Posterior vena cava (tissue), 2 donors: ENCODE results near the gene GNAO1. TPM values are rescaled to one million over a fixed set of nuclear protein-coding genes. Genes with fewer than 3 reads are reported as not detected.

Experiments used
- DNase-seq: peaks from one replicate; pipeline ENCODE4 v3.0.0-alpha.2; 2020; ENCODE audit warnings: low spot score
- intact Hi-C, 2 donors: fragments of 100-400 bp; cut with DNase I; formaldehyde crosslinking; loops; one replicate each; pipeline versions ENCODE4 v1.14.1 to v1.14.2; 2022 to 2023
- total RNA-seq, 2 donors: library from RNA; stranded (reverse); fragmentation: NEBNext Ultra II Directional; extraction: Animal tissue kit (Norgen Biotek cat#: 25700); gene quantifications; one replicate each; pipeline ENCODE4 v1.2.1, GENCODE V29; 2021
- donor health status: DM: yes; HTN: yes; CAD: no.
- donor health status: DM: yes; HTN: yes; CAD: no.

GNAO1 gene
- total RNA-seq, 2 donors from 2014 or later: 21.4 to 39.1 TPM

- DNase-seq: no peak
- intact Hi-C loops: no loop called here
These were observed 69.3 kb downstream of the GNAO1 start for GRCh38 chr16:56260378-56261160.

DNA sequence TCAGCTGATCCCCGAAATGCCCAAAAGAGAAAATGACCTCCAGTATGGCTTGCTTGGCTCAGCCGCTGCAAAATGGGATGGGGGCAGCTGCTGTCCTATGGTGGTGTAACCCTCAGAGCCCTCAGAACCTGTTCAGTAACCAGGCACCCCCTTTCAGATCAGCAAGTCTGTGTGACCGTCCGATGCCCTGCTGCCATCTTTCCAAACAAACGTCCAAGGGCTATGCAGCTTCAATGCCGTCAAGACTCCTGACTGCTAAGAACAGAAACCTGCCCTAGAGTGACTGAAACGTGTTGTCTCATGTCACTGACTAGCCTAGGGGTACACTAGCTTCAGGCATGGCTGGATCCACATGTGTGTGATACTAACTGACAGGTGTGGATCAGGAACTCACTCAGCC is 70.4 kb downstream of the GNAO1 start:
- DNase-seq: no peak
- intact Hi-C loops: no loop called here

DNA sequence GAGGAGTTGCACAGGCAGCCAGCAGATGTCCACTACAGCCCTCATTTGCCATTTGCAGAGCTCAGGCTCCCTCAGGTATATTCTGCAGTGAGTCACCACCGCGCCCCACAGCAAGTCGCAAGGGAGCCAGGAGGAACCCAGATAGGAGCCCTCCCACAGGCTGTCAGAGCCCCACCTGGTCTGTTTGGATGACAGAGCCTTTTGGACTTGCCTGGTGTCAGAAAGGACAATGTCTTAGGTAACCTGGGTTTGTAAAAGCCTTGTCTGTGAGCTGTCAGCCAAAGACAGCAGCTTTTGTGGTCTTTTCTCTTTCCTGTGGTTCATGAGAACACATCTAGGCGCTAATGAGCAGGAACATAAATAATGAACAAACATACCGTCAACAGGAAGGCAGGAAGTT is 70.9 kb downstream of the GNAO1 start:
- intact Hi-C loops: no loop called here
- no peak for DNase-seq

GRCh38 chr16:56262551-56263245 is 71.4 kb downstream of the GNAO1 start:
- intact Hi-C loops: no loop called here
- DNase-seq: no peak

DNA sequence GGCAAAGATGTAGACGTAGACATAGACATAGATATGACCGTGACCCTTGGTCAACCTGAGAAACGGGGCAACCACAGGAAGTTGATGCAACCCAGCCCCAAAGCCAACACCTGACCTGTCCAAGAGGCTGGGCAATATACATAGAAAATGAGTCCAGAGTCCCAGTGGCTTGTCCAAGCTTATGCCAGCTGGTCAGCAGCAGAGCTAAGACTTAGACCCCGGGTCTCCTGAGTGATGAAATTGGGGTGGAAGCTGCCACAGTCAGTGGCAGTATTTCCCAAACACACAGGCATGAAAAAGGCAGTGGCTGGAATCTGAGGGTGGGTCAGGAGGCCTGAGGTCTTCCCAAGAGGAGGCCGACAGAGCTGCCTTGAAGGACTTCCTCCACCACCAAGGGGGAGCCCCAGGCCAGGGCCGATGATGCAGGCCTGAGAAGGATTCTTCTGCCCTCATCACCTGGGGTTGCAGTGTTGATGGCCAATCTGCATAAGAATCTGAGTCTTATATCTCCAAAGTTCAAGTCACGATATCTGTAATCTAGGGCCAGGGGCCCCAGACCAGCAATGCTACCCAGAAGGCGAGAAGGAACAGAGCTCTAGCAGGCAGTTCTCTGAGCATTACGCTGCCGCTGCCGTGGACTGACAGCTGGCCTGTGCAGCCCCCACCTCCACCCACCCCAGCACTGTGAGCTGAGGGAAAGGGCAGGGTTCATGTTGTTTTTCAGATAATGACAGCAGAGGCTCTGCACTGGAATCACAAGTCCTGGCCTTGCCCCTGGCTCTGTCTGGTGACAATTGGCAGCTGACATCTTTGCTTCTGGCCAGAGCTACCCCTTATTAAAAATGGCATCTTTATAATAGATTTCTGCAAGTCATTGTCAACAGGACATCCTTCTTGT is 72.7 kb downstream of the GNAO1 start:
- intact Hi-C loops: no loop called here
- DNase-seq: no peak

- intact Hi-C loops: no loop called here
- DNase-seq: no peak
These were observed 73.3 kb downstream of the GNAO1 start for GRCh38 chr16:56264609-56264972.

GRCh38 chr16:56265184-56265583 is 73.9 kb downstream of the GNAO1 start:
- intact Hi-C loops: no loop called here
- no peak for DNase-seq

GRCh38 chr16:56265746-56266145 is 74.5 kb downstream of the GNAO1 start:
- DNase-seq: no peak
- intact Hi-C loops: no loop called here

GRCh38 chr16:56266641-56267607 is 75.6 kb downstream of the GNAO1 start:
- intact Hi-C loops: no loop called here
- no peak for DNase-seq

GRCh38 chr16:56267888-56268287 is 76.6 kb downstream of the GNAO1 start:
- DNase-seq: peak; percentile 11
- intact Hi-C loops: no loop called here

GRCh38 chr16:56268799-56269198 is 77.5 kb downstream of the GNAO1 start:
- intact Hi-C loops: no loop called here
- DNase-seq: peak; percentile 58

DNA sequence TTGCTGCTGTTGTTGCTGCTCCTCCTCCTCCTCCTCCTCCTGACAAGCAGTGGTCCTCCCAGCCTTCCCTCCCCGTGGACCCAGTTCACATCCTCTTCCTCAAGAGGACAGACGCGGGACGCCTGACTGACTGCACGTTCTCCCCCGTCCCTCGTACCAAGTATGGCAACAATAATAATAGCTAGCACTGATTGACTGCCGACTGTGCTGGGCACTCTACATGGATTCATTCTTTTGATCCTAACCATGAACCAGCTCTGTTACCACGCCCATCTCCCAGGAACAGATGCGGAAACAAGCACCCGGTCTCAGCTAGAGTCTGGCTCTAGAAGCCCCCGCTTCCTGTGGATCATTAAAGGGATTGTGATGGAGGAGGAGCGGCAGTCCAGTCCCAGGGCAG is 78.0 kb downstream of the GNAO1 start:
- DNase-seq: peak; percentile 74
- intact Hi-C loops: no loop called here

DNA sequence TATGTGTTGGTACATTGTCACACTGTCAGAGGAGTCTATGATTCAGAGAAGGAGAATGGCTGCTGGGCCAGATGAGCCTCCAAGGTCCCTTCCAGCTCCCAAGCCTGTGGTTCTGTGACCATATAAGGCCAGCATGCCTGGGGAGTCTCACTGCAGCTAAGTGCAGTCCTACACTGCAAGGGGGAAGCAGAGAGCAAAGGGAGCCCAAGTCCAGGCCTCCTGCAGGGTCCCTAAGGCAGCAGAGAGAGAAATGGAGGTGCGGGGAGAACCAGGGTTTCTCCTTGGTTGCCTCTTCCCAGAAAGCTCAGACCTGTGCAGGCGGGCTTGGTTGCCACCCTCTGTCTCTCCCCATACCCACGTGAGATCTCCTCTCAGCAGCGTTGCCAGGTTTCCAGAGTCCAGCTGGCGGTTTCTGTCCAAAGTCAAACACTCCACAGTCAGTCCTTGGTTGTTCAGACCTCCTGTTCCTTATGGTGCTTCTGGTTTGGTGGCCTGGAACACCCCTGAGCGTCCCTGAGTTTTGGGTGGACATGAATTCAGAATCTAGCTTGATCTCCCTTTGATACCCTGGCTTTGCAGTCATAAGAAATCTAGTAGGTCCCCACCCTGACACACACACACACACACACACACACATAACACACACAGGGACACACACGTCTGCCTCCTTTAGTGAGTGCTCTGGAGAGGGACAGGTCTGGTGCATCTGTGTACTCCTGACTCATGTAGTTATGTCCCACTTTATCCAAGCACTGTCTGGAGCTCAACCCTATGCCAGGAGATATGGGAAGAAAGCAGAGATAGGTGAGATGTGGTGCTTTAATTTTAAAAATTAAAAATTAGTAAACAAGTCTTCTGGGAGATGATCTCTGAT is 78.8 kb downstream of the GNAO1 start:
- intact Hi-C loops: no loop called here

GRCh38 chr16:56270828-56271227 is 79.5 kb downstream of the GNAO1 start:
- DNase-seq: peak; percentile 46
- intact Hi-C loops: no loop called here

More for the DNA sequence above, 78.8 kb downstream of the GNAO1 start:
- DNase-seq: peak; percentile 83

- no peak for DNase-seq
These were observed 81.2 kb downstream of the GNAO1 start for GRCh38 chr16:56272583-56272894.

DNA sequence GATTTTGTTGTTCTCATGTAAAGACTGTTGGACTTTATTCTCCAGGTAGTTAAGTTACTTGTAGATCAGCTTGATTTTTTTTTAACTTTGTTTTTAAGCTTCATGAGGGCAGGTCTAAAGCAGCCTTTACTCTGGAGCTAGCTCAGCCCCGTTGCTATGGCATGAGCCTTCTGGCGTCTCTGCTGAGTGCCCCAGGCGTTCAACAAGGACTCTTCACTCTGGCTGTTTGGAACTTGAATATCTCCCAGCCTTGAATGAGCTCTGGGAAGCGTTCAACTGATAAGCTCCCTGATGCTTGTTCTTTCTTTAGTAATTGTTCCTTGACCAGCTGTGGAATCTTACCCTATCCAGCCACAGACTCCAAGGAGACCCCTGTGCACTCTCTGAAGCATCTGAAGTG is 82.3 kb downstream of the GNAO1 start:
- intact Hi-C loops: no loop called here
- DNase-seq: peak; percentile 7

More at GRCh38 chr16:56272583-56272894, 81.2 kb downstream of the GNAO1 start:
- intact Hi-C loops: no loop called here

- intact Hi-C loops: no loop called here
- DNase-seq: no peak
These were observed 83.1 kb downstream of the GNAO1 start for GRCh38 chr16:56274369-56274768.

DNA sequence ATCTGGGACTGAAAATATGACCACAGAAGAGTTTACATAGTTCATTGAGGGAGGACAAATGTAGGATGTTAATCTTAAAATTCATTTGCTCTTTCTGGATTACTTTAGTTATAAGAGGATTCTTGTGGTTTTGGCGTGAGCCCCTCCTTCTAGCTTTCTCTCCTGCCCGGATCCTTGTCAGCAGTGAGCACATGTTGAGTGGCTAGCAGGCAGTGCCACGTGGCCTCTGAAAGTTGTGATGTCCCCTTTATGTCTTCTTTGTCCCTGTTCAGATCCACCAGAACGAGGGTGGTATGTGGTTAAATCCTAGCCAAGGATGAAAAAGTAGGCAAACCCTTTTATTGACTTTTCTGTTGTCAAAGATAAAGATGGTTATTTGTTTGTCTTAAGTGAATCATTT is 83.8 kb downstream of the GNAO1 start:
- intact Hi-C loops: no loop called here
- peak; percentile 31 for DNase-seq
